IMR-90 (cell line): Measurements from ENCODE around the gene DUSP14. TPM values are rescaled to one million over a fixed set of nuclear protein-coding genes. Genes with fewer than 3 reads are reported as not detected.
A peak's percentile ranks its signal among the peaks of the same experiment; 100 is the strongest.

Experiments
- ATAC-seq: fragments of 200-7000 bp; cut with Tn5 transposase; 2 replicates; pipeline ENCODE4 v1.9.1; 2020; ENCODE audit warnings: low read depth, mild to moderate bottlenecking, moderate library complexity
- BruUV-seq: library from RNA; stranded (reverse); fragments of 400-500 nt; replicated peaks from 2 replicates; lab custom pipeline; 2021; lab: Mats Ljungman, UMichigan
- CTCF ChIA-PET: fragments of 300-600 bp; formaldehyde crosslinking; extraction: SDS; loops from one replicate; lab custom pipeline; 2021; ENCODE audit warnings: antibody characterized with exemption; lab: Yijun Ruan, JAX
- POLR2A ChIA-PET: fragments of 300-600 bp; sonication (Branson Sonifier 250); formaldehyde crosslinking; loops from one replicate; lab custom pipeline; 2022; ENCODE audit warnings: antibody characterized with exemption; ENCODE audit not compliant: unreplicated experiment; lab: Charles Lee
- DNase-seq: peaks from one replicate; pipeline ENCODE4 v3.0.0; 2013
- H2AFZ ChIP-seq: replicated peaks from 2 replicates; pipeline ENCODE3; 2013; ENCODE audit warnings: low read length, mild to moderate bottlenecking; ENCODE audit not compliant: poor library complexity
- H2AK5ac ChIP-seq: 2 replicates; pipeline ENCODE4 v1.6.1; 2013; ENCODE audit warnings: low read depth, low read length, inconsistent platforms
- H2AK9ac ChIP-seq: replicated peaks from 2 replicates; pipeline ENCODE3; 2013; ENCODE audit warnings: mild to moderate bottlenecking, low read depth, low read length, moderate library complexity; ENCODE audit not compliant: poor library complexity
- H2BK120ac ChIP-seq: 2 replicates; pipeline ENCODE4 v1.6.1; 2013; ENCODE audit warnings: low read depth, low read length, inconsistent platforms
- H2BK15ac ChIP-seq: 3 replicates; pipeline ENCODE4 v1.6.1; 2013; ENCODE audit warnings: low read depth, low read length, inconsistent platforms
- H2BK20ac ChIP-seq: 2 replicates; pipeline ENCODE4 v1.6.1; 2013; ENCODE audit warnings: low read depth, mild to moderate bottlenecking, inconsistent platforms, low read length, moderate library complexity
- H2BK5ac ChIP-seq: 2 replicates; pipeline ENCODE4 v1.6.1; 2013; ENCODE audit warnings: mild to moderate bottlenecking, low read depth, low read length, inconsistent platforms; ENCODE audit not compliant: poor library complexity, severe bottlenecking
- H3K14ac ChIP-seq: replicated peaks from 2 replicates; pipeline ENCODE4 v1.6.1; 2013; ENCODE audit warnings: low read depth, low read length, inconsistent platforms
- H3K18ac ChIP-seq: 2 replicates; pipeline ENCODE4 v1.6.1; 2013; ENCODE audit warnings: low read depth, low read length, control low read depth
- H3K23ac ChIP-seq: 2 replicates; pipeline ENCODE4 v1.6.1; 2013; ENCODE audit warnings: low read depth, low read length, inconsistent platforms
- H3K27ac ChIP-seq: 2 replicates; pipeline ENCODE4 v1.5.1; 2013; ENCODE audit warnings: mild to moderate bottlenecking, control low read depth, low read length; ENCODE audit not compliant: insufficient read depth
- H3K27me3 ChIP-seq: 2 replicates; pipeline ENCODE4 v1.6.1; 2013; ENCODE audit warnings: low read length; ENCODE audit not compliant: control insufficient read depth, insufficient read depth
- H3K36me3 ChIP-seq: 2 replicates; pipeline ENCODE4 v1.6.1; 2013; ENCODE audit warnings: low read length, mixed read lengths; ENCODE audit not compliant: control insufficient read depth, insufficient read depth
- H3K4ac ChIP-seq: 2 replicates; pipeline ENCODE4 v1.6.1; 2013; ENCODE audit warnings: low read depth, low read length, inconsistent platforms
- H3K4me1 ChIP-seq: 2 replicates; pipeline ENCODE4 v1.6.1; 2013; ENCODE audit warnings: low read length, mixed read lengths; ENCODE audit not compliant: control insufficient read depth, insufficient read depth
- H3K4me2 ChIP-seq: 2 replicates; pipeline ENCODE4 v1.6.1; 2013; ENCODE audit warnings: low read depth, mild to moderate bottlenecking, control low read depth, low read length, moderate library complexity
- H3K4me3 ChIP-seq: 2 replicates; pipeline ENCODE4 v1.5.1; 2013; ENCODE audit warnings: low read depth, mild to moderate bottlenecking, control low read depth, low read length, moderate library complexity; ENCODE audit not compliant: insufficient read depth
- H3K56ac ChIP-seq: 2 replicates; pipeline ENCODE4 v1.6.1; 2013; ENCODE audit warnings: low read length, inconsistent platforms; ENCODE audit not compliant: insufficient read depth; ENCODE audit errors: extremely low read depth
- H3K79me1 ChIP-seq, 2 experiments: 2 replicates each; pipeline ENCODE4 v1.6.1; 2013; ENCODE audit warnings: low read length in 2 of 2, inconsistent platforms in 1 of 2, low read depth in 1 of 2
- H3K9ac ChIP-seq: 2 replicates; pipeline ENCODE4 v1.6.1; 2013; ENCODE audit warnings: low read depth, low read length, control low read depth
- H3K9me1 ChIP-seq: 2 replicates; pipeline ENCODE4 v1.6.1; 2013; ENCODE audit warnings: low read length, inconsistent platforms; ENCODE audit not compliant: insufficient read depth
- H3K9me3 ChIP-seq: 2 replicates; pipeline ENCODE4 v1.6.1; 2013; ENCODE audit warnings: low read length; ENCODE audit not compliant: control insufficient read depth, insufficient read depth
- H4K20me1 ChIP-seq: 2 replicates; pipeline ENCODE4 v1.6.1; 2013; ENCODE audit warnings: low read length, inconsistent platforms; ENCODE audit not compliant: insufficient read depth
- H4K5ac ChIP-seq: 2 replicates; pipeline ENCODE4 v1.6.1; 2013; ENCODE audit warnings: mild to moderate bottlenecking, low read depth, low read length, control low read depth
- H4K8ac ChIP-seq, 2 experiments: 2 replicates each; pipeline ENCODE4 v1.6.1; 2013; ENCODE audit warnings: low read depth in 2 of 2, low read length in 2 of 2, control low read depth in 1 of 2, inconsistent platforms in 1 of 2
- H4K91ac ChIP-seq: 2 replicates; pipeline ENCODE4 v1.6.1; 2013; ENCODE audit warnings: low read depth, low read length, inconsistent platforms; ENCODE audit not compliant: insufficient read depth
- BHLHE40 ChIP-seq: fragments of 150-350 bp; IDR thresholded peaks from 2 replicates; pipeline ENCODE4 v1.6.1; 2016; ENCODE audit warnings: mild to moderate bottlenecking, low read depth, low read length
- CEBPB ChIP-seq: IDR thresholded peaks from 2 replicates; pipeline ENCODE4 v1.6.1; 2012; ENCODE audit warnings: low read depth, low read length, improper control_type of control experiment
- CHD1 ChIP-seq: IDR thresholded peaks from 2 replicates; pipeline ENCODE4 v1.6.1; 2012; ENCODE audit warnings: low read depth, low read length, improper control_type of control experiment
- CTCF ChIP-seq: conservative IDR thresholded peaks from 2 replicates; pipeline ENCODE4 v1.5.1; 2012; ENCODE audit warnings: mild to moderate bottlenecking, low read depth, low read length, improper control_type of control experiment
- FOS ChIP-seq: fragments of 150-350 bp; IDR thresholded peaks from 2 replicates; pipeline ENCODE4 v1.6.1; 2016; ENCODE audit warnings: low read depth, low read length
- MAFK ChIP-seq: IDR thresholded peaks from 2 replicates; pipeline ENCODE4 v1.6.1; 2012; ENCODE audit warnings: low read depth, low read length, improper control_type of control experiment
- MAZ ChIP-seq: IDR thresholded peaks from 2 replicates; pipeline ENCODE4 v1.6.1; 2012; ENCODE audit warnings: low read depth, mild to moderate bottlenecking, low read length, improper control_type of control experiment, moderate library complexity, borderline replicate concordance
- MXI1 ChIP-seq: IDR thresholded peaks from 2 replicates; pipeline ENCODE4 v1.6.1; 2012; ENCODE audit warnings: low read depth, mild to moderate bottlenecking, low read length, moderate library complexity, borderline replicate concordance
- NFE2L2 ChIP-seq: fragments of 150-350 bp; IDR thresholded peaks from 2 replicates; pipeline ENCODE4 v1.6.1; 2016; ENCODE audit warnings: low read depth, mild to moderate bottlenecking, low read length
- POLR2A ChIP-seq: IDR thresholded peaks from 2 replicates; pipeline ENCODE4 v1.6.1; 2012; ENCODE audit warnings: mild to moderate bottlenecking, low read depth, low read length
- RAD21 ChIP-seq: IDR thresholded peaks from 2 replicates; pipeline ENCODE4 v1.6.1; 2012; ENCODE audit warnings: low read length, improper control_type of control experiment
- RCOR1 ChIP-seq: IDR thresholded peaks from 2 replicates; pipeline ENCODE4 v1.6.1; 2012; ENCODE audit warnings: mild to moderate bottlenecking, low read length, improper control_type of control experiment; ENCODE audit not compliant: insufficient replicate concordance
- RFX5 ChIP-seq: IDR thresholded peaks from 2 replicates; pipeline ENCODE4 v1.8.0; 2012; ENCODE audit warnings: low read depth, mild to moderate bottlenecking, low read length, moderate library complexity
- SMC3 ChIP-seq: fragments of 150-350 bp; IDR thresholded peaks from 2 replicates; pipeline ENCODE4 v1.6.1; 2016; ENCODE audit warnings: low read depth, mild to moderate bottlenecking, antibody characterized with exemption, low read length, moderate library complexity
- USF2 ChIP-seq: fragments of 150-350 bp; IDR thresholded peaks from 2 replicates; pipeline ENCODE4 v1.6.1; 2017; ENCODE audit warnings: mild to moderate bottlenecking, antibody characterized with exemption, low read length, low read depth
- WGBS, 2 experiments: methylation state at CpG; one replicate each; pipeline versions ENCODE4 v1.1.5 to v1.1.7; 2013; ENCODE audit warnings: missing lambda C conversion rate in 2 of 2; ENCODE audit not compliant: insufficient read length in 1 of 2; ENCODE audit errors: extremely low coverage in 2 of 2; 5-methylcytosine and 5-hydroxymethylcytosine counted together
- dilution Hi-C: fragments of 300-500 bp; cut with HindIII; formaldehyde crosslinking; loops from one replicate; pipeline ENCODE4 v1.14.3; 2018; ENCODE audit warnings: low sequenced_read_pairs; ENCODE audit not compliant: unreplicated experiment
- in situ Hi-C: fragments of 300-500 bp; cut with MboI; formaldehyde crosslinking; loops from 3 replicates; pipeline ENCODE4 v1.14.3; 2019; ENCODE audit warnings: low sequenced_read_pairs, inconsistent platforms, mixed read lengths
- intact Hi-C: fragments of 100-400 bp; cut with micrococcal nuclease; formaldehyde crosslinking; loops from 2 replicates; pipeline ENCODE4 v1.10.0; 2022
- polyA plus RNA-seq, 3 experiments: library from polyadenylated mRNA; depleted of rRNA; stranded (reverse); fragments of >200 nt; gene quantifications; 2 replicates each; pipeline ENCODE4 v1.2.3, GENCODE V29; 2012; ENCODE audit warnings: low replicate concordance in 1 of 3
- total RNA-seq: library from RNA; depleted of rRNA; stranded (reverse); fragments of >200 nt; gene quantifications from 2 replicates; pipeline ENCODE4 v1.2.3, GENCODE V29; 2012

DUSP14 gene
- total and polyA plus RNA-seq, 2 of the 4 experiments (the other 2 are of a cell fraction), result 97.5 to 127 TPM

GRCh38 chr17:37461668-37462067, 28.0 kb upstream of the DUSP14 start:
- H2AK5ac ChIP-seq, result no peak overlapping the region
- no peak overlapping the region for H3K27ac ChIP-seq
- H3K4me3 ChIP-seq, result no peak overlapping the region
- no peaks in the 10 kb centered on the region for H3K27me3 ChIP-seq
- no peak overlapping the region for H2BK120ac ChIP-seq
- no peak overlapping the region for H2BK20ac ChIP-seq
- peaks cover 11% of the 10 kb centered on the region for H3K9me1 ChIP-seq
- H3K23ac ChIP-seq, result no peak overlapping the region
- ChIA-PET CTCF (no interaction called here), POLR2A (no interaction called here)
- H4K8ac ChIP-seq, result no peak overlapping the region
- H4K20me1 ChIP-seq, result 0 out of 2 replicates have a peak, but pooled peaks cover 5% of the 10 kb centered on the region
- H3K9me3 ChIP-seq, result no peaks in the 10 kb centered on the region
- H4K5ac ChIP-seq, result no peak overlapping the region
- no TSS peak for BruUV-seq
- H3K4me2 ChIP-seq, result no peak overlapping the region
- intact Hi-C loops (no loop called here), in situ Hi-C loops (no loop called here), dilution Hi-C loops (no loop called here)
- H3K18ac ChIP-seq, result no peak overlapping the region
- no peak overlapping the region for H3K56ac ChIP-seq
- DNase-seq (peak; percentile 36), ATAC-seq (no peak)
- no peak overlapping the region for H3K9ac ChIP-seq
- no peak overlapping the region for H2AFZ ChIP-seq
- peaks cover 3% of the 10 kb centered on the region for H3K4me1 ChIP-seq
- H2BK5ac ChIP-seq, result no peak overlapping the region
- peaks cover 5 to 18% of the 10 kb centered on the region in 2 experiments; a peak in 3 of 4 replicates for H3K79me1 ChIP-seq
- WGBS, 2 experiments, result 40% methylated on average over 1 of the region's 3 CpGs; no CpG with 5 or more reads in 1 of the 2 experiments
- no peak overlapping the region for H3K14ac ChIP-seq
- TF ChIP-seq FOS (no peak), USF2 (no peak), RFX5 (no peak), CTCF (no peak), NFE2L2 (no peak), MAFK (no peak), SMC3 (no peak), CHD1 (no peak), POLR2A (no peak), RCOR1 (no peak), CEBPB (no peak), BHLHE40 (no peak), MXI1 (no peak), MAZ (no peak), RAD21 (no peak)
- no peak overlapping the region for H4K91ac ChIP-seq
- H2BK15ac ChIP-seq, result no peak overlapping the region
- no peak overlapping the region for H2AK9ac ChIP-seq
- H3K4ac ChIP-seq, result no peak overlapping the region
- peaks cover 11% of the 10 kb centered on the region for H3K36me3 ChIP-seq
